Smooth muscle cell (in vitro differentiated cells): ENCODE results near the gene OSBPL3. TPM values are rescaled to one million over a fixed set of nuclear protein-coding genes. Genes with fewer than 3 reads are reported as not detected.

ENCODE experiments used
- DNase-seq: peaks from one replicate; lab custom pipeline; 2025; ENCODE audit not compliant: unreplicated experiment; lab: John Stamatoyannopoulos, UW
- H2AFZ ChIP-seq: fragments of 200-600 bp; sonication (generic); 2 replicates; pipeline ENCODE4 v1.6.0; 2016; ENCODE audit warnings: antibody characterized with exemption, low read depth, mild to moderate bottlenecking
- H3F3A ChIP-seq: fragments of 200-600 bp; sonication (generic); 2 replicates; pipeline ENCODE4 v1.6.0; 2017; ENCODE audit warnings: antibody characterized with exemption, low read depth
- H3K27ac ChIP-seq: fragments of 200-600 bp; sonication (generic); 2 replicates; pipeline ENCODE4 v1.5.1; 2016; ENCODE audit warnings: low read depth, mild to moderate bottlenecking
- H3K27me3 ChIP-seq: fragments of 200-600 bp; sonication (generic); 2 replicates; pipeline ENCODE4 v1.6.1; 2016; ENCODE audit warnings: low read depth, mild to moderate bottlenecking
- H3K36me3 ChIP-seq: fragments of 200-600 bp; sonication (generic); 2 replicates; pipeline ENCODE4 v1.5.1; 2016; ENCODE audit warnings: low read depth
- H3K4me1 ChIP-seq: fragments of 200-600 bp; sonication (generic); 2 replicates; pipeline ENCODE4 v1.5.1; 2016; ENCODE audit warnings: low read depth
- H3K4me2 ChIP-seq: fragments of 200-600 bp; sonication (generic); 2 replicates; pipeline ENCODE4 v1.6.0; 2016; ENCODE audit warnings: mild to moderate bottlenecking
- H3K4me3 ChIP-seq: fragments of 200-600 bp; sonication (generic); 2 replicates; pipeline ENCODE4 v1.5.1; 2016; ENCODE audit warnings: mild to moderate bottlenecking
- H3K79me2 ChIP-seq: fragments of 200-600 bp; sonication (generic); 2 replicates; pipeline ENCODE4 v1.6.0; 2016; ENCODE audit warnings: low read depth, mild to moderate bottlenecking
- H3K9ac ChIP-seq: fragments of 200-600 bp; sonication (generic); 2 replicates; pipeline ENCODE4 v1.6.0; 2016; ENCODE audit warnings: low read depth
- H3K9me3 ChIP-seq: fragments of 200-600 bp; sonication (generic); replicated peaks from 2 replicates; pipeline ENCODE4 v1.5.1; 2016; ENCODE audit warnings: low read depth
- H4K20me1 ChIP-seq: fragments of 200-600 bp; sonication (generic); 2 replicates; pipeline ENCODE4 v1.6.0; 2016; ENCODE audit warnings: low read depth
- CTCF ChIP-seq: fragments of 200-600 bp; sonication (generic); IDR thresholded peaks from 2 replicates; pipeline ENCODE4 v1.5.1; 2017; ENCODE audit warnings: borderline replicate concordance, mild to moderate bottlenecking, antibody characterized with exemption; ENCODE audit not compliant: insufficient read depth, poor library complexity, severe bottlenecking
- WGBS: methylation state at CpG from one replicate; pipeline ENCODE4 v1.1.7; 2016; ENCODE audit warnings: low lambda C conversion rate; 5-methylcytosine and 5-hydroxymethylcytosine counted together
- polyA plus RNA-seq: library from polyadenylated mRNA; unstranded; fragments of >200 nt; fragmentation: Nextera tagmentation; extraction: Ambion mirVana; gene quantifications from 2 replicates; pipeline ENCODE4 v1.2.1, GENCODE V29; 2016
- total RNA-seq: library from RNA; depleted of rRNA; stranded (reverse); fragments of >200 nt; gene quantifications from 2 replicates; pipeline ENCODE4 v1.2.3, GENCODE V29; 2014

Gene OSBPL3
- total and polyA plus RNA-seq, 2 experiments from 2014 or later = 6.2 to 16.3 TPM

GRCh38 chr7:24757353-24758275, 222.4 kb downstream of the OSBPL3 start, which contains the start of gene GSDME:
GSDME (minus strand) TSS chr7:24757464; CDS start chr7:24749774, 7,690 bp downstream.
- Histone ChIP-seq H3K27me3 (no peaks in the 10 kb centered on the region), H3K4me3 (peak within 1 kb of the TSS; percentile 80), H3K79me2 (no peaks in the 10 kb centered on the region), H3K4me1 (peaks cover 5% of the 10 kb centered on the region), H4K20me1 (no peaks in the 10 kb centered on the region), H3F3A (no peaks in the 10 kb centered on the region), H3K9me3 (no peaks in the 10 kb centered on the region), H3K9ac (peak within 1 kb of the TSS; percentile 68), H2AFZ (peak within 1 kb of the TSS; percentile 92), H3K36me3 (no peaks in the 10 kb centered on the region), H3K4me2 (peak within 1 kb of the TSS; percentile 94), H3K27ac (peak within 1 kb of the TSS; percentile 61)
- WGBS = 11% methylated on average over 66 of the region's 81 CpGs
- no peak for TF ChIP-seq CTCF
- peak; percentile 57 for DNase-seq

GRCh38 chr7:24756545-24757352, 223.2 kb downstream of the OSBPL3 start:
- Histone ChIP-seq H4K20me1 (no peaks in the 10 kb centered on the region), H3K4me1 (peaks cover 12% of the 10 kb centered on the region), H3K79me2 (no peaks in the 10 kb centered on the region), H3K9me3 (no peaks in the 10 kb centered on the region), H3F3A (no peaks in the 10 kb centered on the region), H3K27ac (peak overlapping the region; percentile 61), H3K9ac (no peak overlapping the region), H3K4me3 (peak overlapping the region; percentile 80), H3K36me3 (no peaks in the 10 kb centered on the region), H3K27me3 (no peaks in the 10 kb centered on the region), H3K4me2 (peak overlapping the region; percentile 94), H2AFZ (peak overlapping the region; percentile 92)
- TF ChIP-seq CTCF = no peak
- WGBS = 8% methylated on average over 38 of the region's 54 CpGs
- peak; percentile 52 for DNase-seq

GRCh38 chr7:24755541-24756407, 224.2 kb downstream of the OSBPL3 start:
- peak overlapping the region; percentile 80 for H3K4me3 ChIP-seq
- H3K4me2 ChIP-seq = peak overlapping the region; percentile 94
- H4K20me1 ChIP-seq = no peaks in the 10 kb centered on the region
- no peaks in the 10 kb centered on the region for H3K27me3 ChIP-seq
- no peaks in the 10 kb centered on the region for H3F3A ChIP-seq
- H2AFZ ChIP-seq = no peak overlapping the region
- H3K27ac ChIP-seq = peak overlapping the region; percentile 61
- no peaks in the 10 kb centered on the region for H3K79me2 ChIP-seq
- H3K9me3 ChIP-seq = no peaks in the 10 kb centered on the region
- TF ChIP-seq CTCF = no peak
- WGBS = 81% methylated on average over 12 of the region's 12 CpGs
- peaks cover 12% of the 10 kb centered on the region for H3K4me1 ChIP-seq
- H3K36me3 ChIP-seq = no peaks in the 10 kb centered on the region
- no peak overlapping the region for H3K9ac ChIP-seq
- no peak for DNase-seq
